ENCODE results near the gene RALGAPB. TPM values are rescaled to one million over a fixed set of nuclear protein-coding genes. Genes with fewer than 3 reads are reported as not detected.

RALGAPB gene
- polyA plus RNA-seq, 2 of the 4 experiments (the other 2 are of a cell fraction) = 15.1 to 35.9 TPM

GRCh38 chr20:38608188-38608587 is 135.5 kb downstream of the RALGAPB start:
- CTCF ChIA-PET = no interaction called here
- 80% methylated on average over 4 of the region's 4 CpGs for WGBS (ENCODE audit: missing lambda C conversion rate)
- no peak for ATAC-seq
- peaks cover 30% of the 10 kb centered on the region for H3K4me1 ChIP-seq
- no peaks in the 10 kb centered on the region for H3K9me3 ChIP-seq
- FAIRE-seq = no peak
- POLR2A ChIA-PET = no interaction called here
- H3K4me2 ChIP-seq = no peak overlapping the region
- DNase-seq (ENCODE audit: low read depth in 1 of 2, low spot score in 1 of 2) = no peak
- peak overlapping the region; percentile 17 to 42; a peak in 2 of 6 replicates for H3K27ac ChIP-seq
- H3K4me3 ChIP-seq = no peak overlapping the region
- TF ChIP-seq MYC (IDR thresholded peaks at IDR 0.05; ENCODE audit: borderline replicate concordance, low read length) (no peak), FOSL2 (IDR thresholded peaks at IDR 0.05) (no peak), FOSL2 (CRISPR knock-in tag; IDR thresholded peaks at IDR 0.05) (no peak), RNF2 (IDR thresholded peaks at IDR 0.05; ENCODE audit: borderline replicate concordance, low read depth) (no peak), EP300 (IDR thresholded peaks at IDR 0.05) (no peak), ZSCAN20 (CRISPR knock-in tag; IDR thresholded peaks at IDR 0.05) (no peak), ESRRA (IDR thresholded peaks at IDR 0.05; ENCODE audit: borderline replicate concordance, low read length) (no peak), RARB (CRISPR knock-in tag; IDR thresholded peaks at IDR 0.05) (no peak), HES2 (IDR thresholded peaks at IDR 0.05) (no peak)

- POLR2A ChIA-PET = no interaction called here
- H3K27ac ChIP-seq = peak overlapping the region in 1 of 2 experiments; percentile 18; a peak in 3 of 6 replicates
- DNase-seq (ENCODE audit: low read depth in 1 of 2, low spot score in 1 of 2) (no peak), FAIRE-seq (no peak), ATAC-seq (no peak)
- peaks cover 21% of the 10 kb centered on the region for H3K4me1 ChIP-seq
- H3K4me2 ChIP-seq = no peak overlapping the region
- 87% methylated on average over 4 of the region's 4 CpGs for WGBS (ENCODE audit: missing lambda C conversion rate)
- TF ChIP-seq, protein P1, sequence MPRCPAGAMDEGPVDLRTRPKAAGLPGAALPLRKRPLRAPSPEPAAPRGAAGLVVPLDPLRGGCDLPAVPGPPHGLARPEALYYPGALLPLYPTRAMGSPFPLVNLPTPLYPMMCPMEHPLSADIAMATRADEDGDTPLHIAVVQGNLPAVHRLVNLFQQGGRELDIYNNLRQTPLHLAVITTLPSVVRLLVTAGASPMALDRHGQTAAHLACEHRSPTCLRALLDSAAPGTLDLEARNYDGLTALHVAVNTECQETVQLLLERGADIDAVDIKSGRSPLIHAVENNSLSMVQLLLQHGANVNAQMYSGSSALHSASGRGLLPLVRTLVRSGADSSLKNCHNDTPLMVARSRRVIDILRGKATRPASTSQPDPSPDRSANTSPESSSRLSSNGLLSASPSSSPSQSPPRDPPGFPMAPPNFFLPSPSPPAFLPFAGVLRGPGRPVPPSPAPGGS (IDR thresholded peaks at IDR 0.05) = no peak
- no peak for TF ChIP-seq PBX3 (IDR thresholded peaks at IDR 0.05)
- no peak for TF ChIP-seq BHLHE40 (IDR thresholded peaks at IDR 0.05; ENCODE audit: low read depth, low read length)
- no peak for TF ChIP-seq ZC3H11A (IDR thresholded peaks at IDR 0.05)
- CTCF ChIA-PET = interaction anchor here (0.8 to 2.4 kb wide), 4 partner anchors 10 to 181 kb away, joined by 3 to 9 read pairs (median 4); no protein-coding TSS in a partner anchor
- no peak overlapping the region for H3K4me3 ChIP-seq
- H3K9me3 ChIP-seq = no peaks in the 10 kb centered on the region
These were observed 137.2 kb downstream of the RALGAPB start for GRCh38 chr20:38609815-38610214.

DNA sequence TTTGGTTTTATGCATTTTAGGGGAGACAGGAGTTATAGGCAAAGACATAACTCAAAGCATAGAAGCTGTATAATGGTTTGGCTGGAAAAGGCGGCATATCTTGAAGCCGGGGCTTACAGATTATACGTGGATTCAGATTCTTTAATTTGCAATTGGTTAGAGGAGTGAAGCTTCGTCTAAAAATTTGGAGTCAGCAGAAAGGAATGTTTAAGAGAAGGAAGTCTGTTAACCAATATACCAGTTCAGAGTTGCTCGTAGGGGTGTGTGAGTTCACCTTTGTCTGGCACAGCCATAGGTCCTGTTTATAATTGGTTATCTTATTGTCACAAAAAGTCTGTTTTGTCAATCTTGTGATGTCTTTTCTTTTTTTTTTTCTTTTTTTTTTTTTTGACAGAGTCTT is 137.9 kb downstream of the RALGAPB start:
- Histone ChIP-seq H3K27ac (peak overlapping the region in 1 of 2 experiments; percentile 18; a peak in 3 of 6 replicates), H3K9me3 (no peaks in the 10 kb centered on the region), H3K4me1 (peaks cover 17% of the 10 kb centered on the region), H3K4me2 (0 out of 3 replicates have a peak overlapping the region, but pooled peaks have one; percentile 27), H3K4me3 (no peak overlapping the region)
- 30% methylated on average over 5 of the region's 5 CpGs for WGBS (ENCODE audit: missing lambda C conversion rate)
- CTCF ChIA-PET = interaction anchor here (0.7 to 2.4 kb wide), 4 partner anchors 12 to 180 kb away, joined by 3 to 9 read pairs (median 4); no protein-coding TSS in a partner anchor
- DNase-seq (ENCODE audit: low read depth in 1 of 2, low spot score in 1 of 2) (no peak), FAIRE-seq (no peak), ATAC-seq (peak in 1 of 2 experiments; percentile 68; a peak in 2 of 6 replicates)
- TF ChIP-seq RCOR1 (IDR thresholded peaks at IDR 0.05; ENCODE audit: low read depth, low read length) (no peak), ZSCAN20 (CRISPR knock-in tag; IDR thresholded peaks at IDR 0.05) (no peak), MAFK (IDR thresholded peaks at IDR 0.05; ENCODE audit: partially characterized antibody) (peak; percentile 69), KDM5A (IDR thresholded peaks at IDR 0.05) (no peak), USF2 (IDR thresholded peaks at IDR 0.05) (no peak)
- POLR2A ChIA-PET = no interaction called here

Measured in A549 (cell line).